Measurements from ENCODE around the gene ARSK.

Gene ARSK

DNA sequence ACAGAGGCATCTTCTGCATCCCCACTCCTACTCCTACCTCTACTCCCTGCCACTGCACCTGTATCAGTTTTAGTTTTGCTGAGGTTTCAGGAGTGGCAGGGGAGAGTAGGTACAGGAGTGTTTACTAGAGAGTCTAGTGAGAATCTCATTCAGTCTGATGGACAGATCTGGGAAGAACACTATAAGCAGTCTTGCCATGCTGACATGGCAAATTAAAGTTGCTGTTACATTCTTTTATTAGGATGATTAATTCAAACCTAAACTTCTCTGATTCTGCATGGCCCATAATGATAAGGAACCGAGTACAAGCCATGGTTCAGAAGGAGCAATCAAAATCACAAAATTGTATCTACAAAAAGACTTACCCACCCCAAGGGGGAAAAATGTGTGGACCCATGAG lies 7.4 kb downstream of the ARSK start:
- H3K27ac ChIP-seq: no peak overlapping the region
- H3K27me3 ChIP-seq: no peaks in the 10 kb centered on the region
- H3K4me1 ChIP-seq: no peaks in the 10 kb centered on the region
- H3K9me3 ChIP-seq: no peaks in the 10 kb centered on the region
- H3K4me3 ChIP-seq: no peak overlapping the region
- intact Hi-C loops (cut with DNase I; ENCODE audit: low total_unique reads): no loop called here
- TF ChIP-seq, protein P1, sequence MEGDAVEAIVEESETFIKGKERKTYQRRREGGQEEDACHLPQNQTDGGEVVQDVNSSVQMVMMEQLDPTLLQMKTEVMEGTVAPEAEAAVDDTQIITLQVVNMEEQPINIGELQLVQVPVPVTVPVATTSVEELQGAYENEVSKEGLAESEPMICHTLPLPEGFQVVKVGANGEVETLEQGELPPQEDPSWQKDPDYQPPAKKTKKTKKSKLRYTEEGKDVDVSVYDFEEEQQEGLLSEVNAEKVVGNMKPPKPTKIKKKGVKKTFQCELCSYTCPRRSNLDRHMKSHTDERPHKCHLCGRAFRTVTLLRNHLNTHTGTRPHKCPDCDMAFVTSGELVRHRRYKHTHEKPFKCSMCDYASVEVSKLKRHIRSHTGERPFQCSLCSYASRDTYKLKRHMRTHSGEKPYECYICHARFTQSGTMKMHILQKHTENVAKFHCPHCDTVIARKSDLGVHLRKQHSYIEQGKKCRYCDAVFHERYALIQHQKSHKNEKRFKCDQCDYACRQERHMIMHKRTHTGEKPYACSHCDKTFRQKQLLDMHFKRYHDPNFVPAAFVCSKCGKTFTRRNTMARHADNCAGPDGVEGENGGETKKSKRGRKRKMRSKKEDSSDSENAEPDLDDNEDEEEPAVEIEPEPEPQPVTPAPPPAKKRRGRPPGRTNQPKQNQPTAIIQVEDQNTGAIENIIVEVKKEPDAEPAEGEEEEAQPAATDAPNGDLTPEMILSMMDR (IDR thresholded peaks at IDR 0.05): no peak
- peaks cover 0 to 12% (median 5%) of the 10 kb centered on the region in 3 donors for H3K36me3 ChIP-seq
- no peak for DNase-seq

DNA sequence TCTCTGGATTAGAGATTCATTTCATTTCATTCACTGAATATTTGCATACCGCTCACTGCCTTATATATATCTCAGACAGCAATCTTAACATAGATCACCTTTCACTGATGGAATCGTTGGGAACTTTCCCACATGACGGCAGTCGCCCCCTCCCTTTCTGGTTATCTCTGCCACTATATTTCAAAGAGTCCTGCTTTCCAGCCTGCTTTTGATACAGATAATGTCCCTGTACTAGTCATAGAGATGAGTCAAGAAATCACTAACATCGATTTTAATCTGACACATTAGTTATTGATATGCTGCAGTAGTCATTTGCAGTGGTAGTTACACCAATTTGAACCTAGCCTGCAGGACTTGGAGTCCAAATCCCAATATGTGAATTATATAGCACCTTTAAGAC lies 8.5 kb downstream of the ARSK start:
- intact Hi-C loops (cut with DNase I; ENCODE audit: low total_unique reads): no loop called here

DNA sequence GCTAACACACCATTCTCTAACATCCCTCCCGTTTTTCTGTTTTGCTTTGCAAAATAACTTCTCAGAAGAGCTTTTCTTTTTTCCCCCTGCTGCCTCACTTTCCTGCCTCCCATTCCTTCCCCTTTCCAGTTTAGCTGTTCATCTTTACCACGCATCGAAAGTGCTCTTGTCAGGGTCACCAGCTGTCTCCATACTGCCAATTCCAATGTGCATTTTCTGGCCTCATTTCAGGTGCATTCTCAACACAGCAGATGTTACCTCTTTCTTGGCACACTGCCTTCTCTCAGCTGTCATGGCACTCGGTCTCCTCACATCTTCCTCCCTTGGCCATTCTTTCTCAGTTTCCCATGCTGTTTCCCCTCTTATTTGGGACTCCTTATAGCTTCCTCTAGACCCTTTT lies 9.5 kb downstream of the ARSK start:
- Histone ChIP-seq H3K9me3 (no peaks in the 10 kb centered on the region), H3K27me3 (no peaks in the 10 kb centered on the region), H3K4me1 (no peaks in the 10 kb centered on the region), H3K4me3 (no peak overlapping the region), H3K36me3 (peaks cover 3 to 23% (median 5%) of the 10 kb centered on the region in 3 donors), H3K27ac (no peak overlapping the region)
- TF ChIP-seq, protein P1 (IDR thresholded peaks at IDR 0.05): no peak
- intact Hi-C loops (cut with DNase I; ENCODE audit: low total_unique reads): no loop called here
- DNase-seq: no peak

More for the DNA sequence above, 8.5 kb downstream of the ARSK start:
- no peak for DNase-seq
- no peak overlapping the region for H3K4me3 ChIP-seq
- peaks cover 3 to 16% (median 5%) of the 10 kb centered on the region in 3 donors for H3K36me3 ChIP-seq
- no peaks in the 10 kb centered on the region for H3K4me1 ChIP-seq
- H3K9me3 ChIP-seq: no peaks in the 10 kb centered on the region
- H3K27ac ChIP-seq: no peak overlapping the region
- H3K27me3 ChIP-seq: no peaks in the 10 kb centered on the region
- TF ChIP-seq, protein P1 (IDR thresholded peaks at IDR 0.05): no peak

DNA sequence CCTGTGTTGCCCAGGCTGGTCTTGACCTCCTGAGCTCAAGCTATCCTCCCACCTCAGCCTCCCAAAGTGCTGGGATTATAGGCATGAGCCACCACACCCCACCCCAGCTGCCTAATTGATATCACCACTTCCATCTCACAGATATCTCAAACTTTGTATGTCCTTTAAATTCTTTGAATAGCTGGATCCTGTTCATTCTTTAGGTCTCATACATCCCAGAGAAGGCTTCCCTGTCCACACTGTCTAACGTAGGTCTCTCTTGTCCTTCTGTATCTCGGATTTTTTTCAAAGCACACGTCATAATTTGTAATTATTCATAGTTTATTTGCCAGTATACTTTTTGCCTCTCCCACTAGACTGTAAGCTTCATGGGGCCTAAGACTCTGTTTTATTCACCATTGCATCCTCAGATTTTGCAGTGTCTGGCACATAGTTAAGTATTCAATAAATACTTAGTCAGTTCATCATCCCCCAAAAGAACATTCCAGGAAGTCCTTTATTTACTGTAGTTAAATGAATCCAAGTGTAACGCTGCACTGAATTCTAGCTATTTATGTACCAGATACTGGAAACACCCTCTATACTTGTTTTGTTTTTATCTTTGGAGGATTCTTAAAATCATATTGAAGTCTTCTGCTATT lies 10.5 kb downstream of the ARSK start:
- Histone ChIP-seq H3K4me3 (no peak overlapping the region), H3K4me1 (no peaks in the 10 kb centered on the region), H3K36me3 (peaks cover 3 to 28% (median 5%) of the 10 kb centered on the region in 3 donors), H3K9me3 (no peaks in the 10 kb centered on the region), H3K27me3 (no peaks in the 10 kb centered on the region), H3K27ac (no peak overlapping the region)
- no peak for DNase-seq
- intact Hi-C loops (cut with DNase I; ENCODE audit: low total_unique reads): no loop called here
- TF ChIP-seq, protein P1 (IDR thresholded peaks at IDR 0.05): no peak

DNA sequence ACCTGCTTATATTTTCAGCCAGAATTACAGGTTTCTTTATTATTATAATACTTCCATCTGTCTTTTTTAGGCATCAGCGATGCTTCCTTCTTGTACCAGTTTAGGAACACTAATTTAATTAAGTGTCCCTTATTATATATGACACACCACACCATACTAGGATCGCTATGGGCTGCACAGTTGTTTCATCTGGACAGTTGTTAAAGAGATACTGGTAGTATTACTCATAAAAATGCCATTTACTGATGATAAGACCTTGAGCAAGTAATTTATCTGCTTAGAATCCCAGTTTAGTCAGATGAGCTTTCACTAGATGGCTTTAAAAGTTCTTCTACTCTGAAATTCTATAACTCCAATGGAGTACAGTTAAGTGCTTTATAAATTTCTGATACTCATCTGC lies 17.1 kb downstream of the ARSK start:
- Histone ChIP-seq H3K36me3 (peaks cover 0 to 19% (median 13%) of the 10 kb centered on the region in 3 donors), H3K27me3 (no peaks in the 10 kb centered on the region), H3K27ac (no peak overlapping the region), H3K4me1 (no peaks in the 10 kb centered on the region), H3K4me3 (no peak overlapping the region), H3K9me3 (peaks cover 0 to 4% (median 0%) of the 10 kb centered on the region in 3 donors)
- TF ChIP-seq, protein P1 (IDR thresholded peaks at IDR 0.05): no peak
- intact Hi-C loops (cut with DNase I; ENCODE audit: low total_unique reads): no loop called here
- no peak for DNase-seq

All from tibial artery (tissue), 4 donors.